22Rv1 (cell line): Measurements from ENCODE around the gene ACVR1B.

ENCODE experiments used
- CTCF ChIP-seq: fragments of 450-650 bp; IDR thresholded peaks from 2 replicates; pipeline ENCODE4 v1.5.1; 2017; ENCODE audit warnings: mild to moderate bottlenecking
- ZFX ChIP-seq: fragments of 450-650 bp; IDR thresholded peaks from 2 replicates; pipeline ENCODE4 v1.6.1; 2017; ENCODE audit warnings: antibody characterized with exemption, borderline replicate concordance

- no peak for TF ChIP-seq ZFX
- no peak for TF ChIP-seq CTCF
These were observed 39.4 kb upstream of the ACVR1B start for GRCh38 chr12:51911788-51912711.
